PC-9 (cell line): ENCODE measurements around the gene DAPK1.

Experiments
- EZH2 ChIP-seq: fragments of 200-600 bp; sonication (generic); IDR thresholded peaks from 2 replicates; pipeline ENCODE4 v1.8.0; 2017; ENCODE audit warnings: antibody characterized with exemption, low read depth
- TF ChIP-seq, protein P1 (sequence below): fragments of 200-600 bp; sonication (generic); conservative IDR thresholded peaks from 2 replicates; pipeline ENCODE4 v1.6.1; 2017; ENCODE audit warnings: mixed run types, antibody characterized with exemption, mild to moderate bottlenecking, moderate library complexity

DNA sequence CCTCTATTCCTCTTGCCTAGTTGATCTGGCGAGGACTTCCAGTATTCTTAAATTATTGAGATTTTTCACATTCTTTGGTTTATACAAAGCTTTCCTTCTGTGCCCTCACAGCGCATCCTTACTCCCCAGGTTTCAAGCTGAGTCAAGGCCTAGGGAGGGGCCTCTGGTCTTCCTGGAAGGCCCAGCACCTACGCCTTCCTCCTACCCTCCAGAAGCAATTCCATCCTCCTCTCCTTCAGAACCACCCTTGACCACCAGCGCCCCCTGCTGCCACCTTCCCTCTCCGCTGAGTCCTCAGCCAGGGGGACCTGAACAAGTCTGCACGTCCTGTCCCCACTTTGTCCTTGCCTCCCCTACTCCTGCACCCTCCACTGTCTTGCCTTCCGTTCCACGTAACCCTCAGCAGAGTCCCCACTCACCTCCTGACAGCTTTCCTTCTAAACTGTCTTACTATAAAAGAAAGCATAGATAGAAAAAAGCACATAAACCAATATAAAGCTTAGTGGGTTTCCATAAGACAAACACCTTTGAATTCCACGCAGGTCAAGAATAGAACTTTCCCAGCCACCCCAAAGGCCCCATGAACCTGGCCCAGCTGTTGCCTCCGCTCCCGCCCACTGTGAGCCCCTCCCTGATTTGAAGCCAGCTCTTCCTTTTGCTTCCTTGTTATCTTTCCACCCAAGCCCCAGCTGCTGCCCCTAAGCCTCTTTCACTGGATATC lies 165.3 kb downstream of the DAPK1 start:
- TF ChIP-seq, protein P1, sequence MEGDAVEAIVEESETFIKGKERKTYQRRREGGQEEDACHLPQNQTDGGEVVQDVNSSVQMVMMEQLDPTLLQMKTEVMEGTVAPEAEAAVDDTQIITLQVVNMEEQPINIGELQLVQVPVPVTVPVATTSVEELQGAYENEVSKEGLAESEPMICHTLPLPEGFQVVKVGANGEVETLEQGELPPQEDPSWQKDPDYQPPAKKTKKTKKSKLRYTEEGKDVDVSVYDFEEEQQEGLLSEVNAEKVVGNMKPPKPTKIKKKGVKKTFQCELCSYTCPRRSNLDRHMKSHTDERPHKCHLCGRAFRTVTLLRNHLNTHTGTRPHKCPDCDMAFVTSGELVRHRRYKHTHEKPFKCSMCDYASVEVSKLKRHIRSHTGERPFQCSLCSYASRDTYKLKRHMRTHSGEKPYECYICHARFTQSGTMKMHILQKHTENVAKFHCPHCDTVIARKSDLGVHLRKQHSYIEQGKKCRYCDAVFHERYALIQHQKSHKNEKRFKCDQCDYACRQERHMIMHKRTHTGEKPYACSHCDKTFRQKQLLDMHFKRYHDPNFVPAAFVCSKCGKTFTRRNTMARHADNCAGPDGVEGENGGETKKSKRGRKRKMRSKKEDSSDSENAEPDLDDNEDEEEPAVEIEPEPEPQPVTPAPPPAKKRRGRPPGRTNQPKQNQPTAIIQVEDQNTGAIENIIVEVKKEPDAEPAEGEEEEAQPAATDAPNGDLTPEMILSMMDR, result peak; percentile 83
- TF ChIP-seq EZH2, result no peak
